H4 (cell line): ENCODE measurements around the gene DDX39B. TPM values are rescaled to one million over a fixed set of nuclear protein-coding genes. Genes with fewer than 3 reads are reported as not detected.

Experiments used
- DNase-seq: peaks from one replicate; pipeline ENCODE4 v3.0.0-alpha.2; 2015; ENCODE audit warnings: low spot score
- total RNA-seq: library from RNA; depleted of rRNA; stranded (reverse); fragments of >200 nt; shearing (Covaris generic); gene quantifications from 2 replicates; pipeline ENCODE4 v1.2.3, GENCODE V29; 2014

DDX39B gene
- total RNA-seq, 1 experiment from 2014 or later, result 580 TPM

GRCh38 chr6:31547727-31548543 is 6.1 kb upstream of the DDX39B start:
- DNase-seq, result no peak

- peak; percentile 96 for DNase-seq
Observed at GRCh38 chr6:31546958-31547726, 5.3 kb upstream of the DDX39B start, which contains the start of gene NFKBIL1. TSS of gene NFKBIL1 (plus strand) at chr6:31547608. CDS start at chr6:31547695, 87 bp downstream.

GRCh38 chr6:31546339-31546957 is 4.6 kb upstream of the DDX39B start, which contains the start of gene ATP6V1G2:
TSS of gene ATP6V1G2 (minus strand) at chr6:31546608. CDS start at chr6:31546559, 49 bp downstream.
- peak; percentile 85 for DNase-seq

- no peak for DNase-seq
Observed at GRCh38 chr6:31545291-31545690, 3.5 kb upstream of the DDX39B start.

- no peak for DNase-seq
Observed at GRCh38 chr6:31544676-31545075, 2.9 kb upstream of the DDX39B start.

- DNase-seq, result no peak
Observed at GRCh38 chr6:31543639-31544038, 1.8 kb upstream of the DDX39B start.

GRCh38 chr6:31541059-31541657 is 645 bp downstream of the DDX39B start:
- DNase-seq, result peak; percentile 47

GRCh38 chr6:31540640-31541039 is 1.2 kb downstream of the DDX39B start:
- no peak for DNase-seq

GRCh38 chr6:31538805-31539400 is 2.9 kb downstream of the DDX39B start:
- no peak for DNase-seq

GRCh38 chr6:31535538-31536324 is 6.1 kb downstream of the DDX39B start:
- DNase-seq, result no peak

- DNase-seq, result no peak
Observed at GRCh38 chr6:31534521-31535040, 7.2 kb downstream of the DDX39B start.

GRCh38 chr6:31534011-31534410 is 7.8 kb downstream of the DDX39B start:
- no peak for DNase-seq

GRCh38 chr6:31533455-31533841 is 8.4 kb downstream of the DDX39B start:
- DNase-seq, result no peak

GRCh38 chr6:31532644-31533454 is 9.0 kb downstream of the DDX39B start:
- DNase-seq, result no peak

GRCh38 chr6:31531771-31532643 is 9.8 kb downstream of the DDX39B start:
- no peak for DNase-seq

- no peak for DNase-seq
Observed at GRCh38 chr6:31531162-31531561, 10.6 kb downstream of the DDX39B start.

GRCh38 chr6:31530659-31531058 is 11.1 kb downstream of the DDX39B start:
- DNase-seq, result no peak

- DNase-seq, result peak; percentile 20
Observed at GRCh38 chr6:31529329-31530150, 12.3 kb downstream of the DDX39B start.
